Thyroid gland (tissue), 4 donors: ENCODE data around the gene ARHGAP28. TPM values are rescaled to one million over a fixed set of nuclear protein-coding genes. Genes with fewer than 3 reads are reported as not detected.

Experiments
- DNase-seq, 2 donors: peaks; one replicate each; pipeline ENCODE4 v3.0.0-alpha.2; 2019
- H3K27ac ChIP-seq, 3 donors: fragments of 200-600 bp; sonication (generic); 1 replicate in 2 of 3; 2 replicates in 1 of 3; pipeline ENCODE4 v1.5.1; 2016 to 2019; ENCODE audit warnings: mild to moderate bottlenecking in 1 of 3, moderate library complexity in 1 of 3
- H3K27me3 ChIP-seq: fragments of 200-600 bp; sonication (generic); one replicate; pipeline ENCODE4 v1.5.1; 2019
- H3K36me3 ChIP-seq, 2 donors: fragments of 200-600 bp; sonication (generic); one replicate each; pipeline ENCODE4 v1.5.1; 2016 to 2019
- H3K4me1 ChIP-seq, 2 donors: fragments of 200-600 bp; sonication (generic); one replicate each; pipeline ENCODE4 v1.5.1; 2017 to 2019
- H3K4me3 ChIP-seq, 3 donors: fragments of 200-600 bp; sonication (generic); replicated peaks in 1 of 3; 1 replicate in 2 of 3; 2 replicates in 1 of 3; pipeline ENCODE4 v1.5.1; 2016; ENCODE audit warnings: mild to moderate bottlenecking in 1 of 3
- H3K9me3 ChIP-seq: fragments of 200-600 bp; sonication (generic); one replicate; pipeline ENCODE4 v1.5.1; 2017
- POLR2A ChIP-seq, 2 donors: fragments of 450-650 bp; IDR thresholded peaks; one replicate each; pipeline ENCODE4 v1.6.1; 2017; ENCODE audit warnings: antibody characterized with exemption in 2 of 2, mild to moderate bottlenecking in 2 of 2, moderate library complexity in 1 of 2
- WGBS, 2 donors: methylation state at CpG; one replicate each; pipeline ENCODE4 v1.1.5; 2017; 5-methylcytosine and 5-hydroxymethylcytosine counted together
- intact Hi-C: fragments of 100-400 bp; cut with DNase I; formaldehyde crosslinking; loops from one replicate; pipeline ENCODE4 v1.15.1; 2023
- total RNA-seq, 4 donors: library from RNA; depleted of rRNA; stranded (reverse); fragments of >200 nt; gene quantifications; one replicate each; pipeline ENCODE4 v1.2.3, GENCODE V29; 2016
- TF ChIP-seq, protein P1 (sequence below), 6 experiments: fragments of 200-600 bp in 3 of 6; fragments of 450-650 bp in 3 of 6; sonication (generic) in 3 of 6; IDR thresholded peaks; one replicate each; pipeline ENCODE4 v1.5.1; 2016 to 2019; ENCODE audit warnings: antibody characterized with exemption in 6 of 6, mild to moderate bottlenecking in 2 of 6, inconsistent platforms in 1 of 6, moderate library complexity in 1 of 6

The ARHGAP28 gene
- total RNA-seq, 4 donors from 2014 or later = 2.8 to 26.5 (median 9.1) TPM

GRCh38 chr18:6784046-6784445, 54.5 kb downstream of the ARHGAP28 start:
- peaks cover 11 to 12% of the 10 kb centered on the region in 2 donors for H3K4me1 ChIP-seq
- no peak overlapping the region for H3K27ac ChIP-seq
- no peak overlapping the region for H3K4me3 ChIP-seq
- no peaks in the 10 kb centered on the region for H3K36me3 ChIP-seq
- intact Hi-C loops = no loop called here
- DNase-seq = no peak
- H3K27me3 ChIP-seq = no peaks in the 10 kb centered on the region
- TF ChIP-seq POLR2A (IDR thresholded peaks at IDR 0.05) = no peak
- TF ChIP-seq, protein P1, sequence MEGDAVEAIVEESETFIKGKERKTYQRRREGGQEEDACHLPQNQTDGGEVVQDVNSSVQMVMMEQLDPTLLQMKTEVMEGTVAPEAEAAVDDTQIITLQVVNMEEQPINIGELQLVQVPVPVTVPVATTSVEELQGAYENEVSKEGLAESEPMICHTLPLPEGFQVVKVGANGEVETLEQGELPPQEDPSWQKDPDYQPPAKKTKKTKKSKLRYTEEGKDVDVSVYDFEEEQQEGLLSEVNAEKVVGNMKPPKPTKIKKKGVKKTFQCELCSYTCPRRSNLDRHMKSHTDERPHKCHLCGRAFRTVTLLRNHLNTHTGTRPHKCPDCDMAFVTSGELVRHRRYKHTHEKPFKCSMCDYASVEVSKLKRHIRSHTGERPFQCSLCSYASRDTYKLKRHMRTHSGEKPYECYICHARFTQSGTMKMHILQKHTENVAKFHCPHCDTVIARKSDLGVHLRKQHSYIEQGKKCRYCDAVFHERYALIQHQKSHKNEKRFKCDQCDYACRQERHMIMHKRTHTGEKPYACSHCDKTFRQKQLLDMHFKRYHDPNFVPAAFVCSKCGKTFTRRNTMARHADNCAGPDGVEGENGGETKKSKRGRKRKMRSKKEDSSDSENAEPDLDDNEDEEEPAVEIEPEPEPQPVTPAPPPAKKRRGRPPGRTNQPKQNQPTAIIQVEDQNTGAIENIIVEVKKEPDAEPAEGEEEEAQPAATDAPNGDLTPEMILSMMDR (IDR thresholded peaks at IDR 0.05) = no peak
- H3K9me3 ChIP-seq = no peaks in the 10 kb centered on the region
- 90 to 91% methylated on average over 6 of the region's 6 CpGs for WGBS, 2 donors

DNA sequence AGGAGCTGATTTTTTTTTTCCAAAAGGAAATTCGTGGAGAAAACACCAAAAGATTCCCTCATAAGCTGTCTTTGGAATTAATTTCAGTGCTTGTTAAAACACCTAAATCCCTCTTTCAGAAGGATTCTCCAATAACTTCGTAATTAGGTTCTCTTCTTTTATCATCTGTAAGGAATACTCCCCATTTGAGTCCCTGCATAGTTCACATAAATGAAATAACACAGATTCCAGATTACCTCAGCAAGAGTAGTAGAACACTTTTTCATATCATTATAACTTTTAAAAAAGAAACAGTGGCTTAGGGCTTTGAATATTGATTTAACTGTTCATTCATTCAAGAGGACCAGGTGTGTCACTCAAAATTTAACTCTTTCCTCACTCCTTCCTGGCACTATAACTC, 55.5 kb downstream of the ARHGAP28 start:
- Histone ChIP-seq H3K9me3 (no peaks in the 10 kb centered on the region), H3K27me3 (no peaks in the 10 kb centered on the region), H3K4me3 (no peak overlapping the region), H3K27ac (no peak overlapping the region), H3K36me3 (no peaks in the 10 kb centered on the region), H3K4me1 (peaks cover 11 to 12% of the 10 kb centered on the region in 2 donors)
- 65 to 73% methylated on average over 2 of the region's 2 CpGs for WGBS, 2 donors
- no peak for DNase-seq
- TF ChIP-seq, protein P1 (IDR thresholded peaks at IDR 0.05) = no peak
- TF ChIP-seq POLR2A (IDR thresholded peaks at IDR 0.05) = no peak
- intact Hi-C loops = no loop called here

DNA sequence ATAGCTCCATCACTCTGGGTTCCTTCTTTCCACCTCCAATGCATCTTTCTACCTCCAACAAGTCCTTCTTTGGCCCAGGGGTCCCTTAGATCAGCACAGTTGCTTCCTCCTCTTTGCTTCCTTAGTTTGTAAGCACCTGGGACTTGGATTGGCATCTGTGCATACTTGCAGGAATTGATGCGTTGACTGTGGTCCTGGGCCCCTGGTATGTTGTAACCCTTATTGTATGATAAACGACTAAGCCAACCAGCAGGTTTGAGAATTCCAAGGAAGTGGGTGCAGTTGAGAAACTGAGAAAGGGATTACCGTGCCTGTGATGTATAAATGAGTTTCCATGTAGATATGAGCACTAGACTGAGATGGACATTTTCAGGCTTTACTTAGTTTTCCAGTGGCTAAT, 55.9 kb downstream of the ARHGAP28 start:
- no peaks in the 10 kb centered on the region for H3K9me3 ChIP-seq
- peaks cover 11 to 12% of the 10 kb centered on the region in 2 donors for H3K4me1 ChIP-seq
- H3K27ac ChIP-seq = no peak overlapping the region
- H3K36me3 ChIP-seq = no peaks in the 10 kb centered on the region
- no peak overlapping the region for H3K4me3 ChIP-seq
- 85 to 89% methylated on average over 3 of the region's 3 CpGs for WGBS, 2 donors
- intact Hi-C loops = no loop called here
- no peaks in the 10 kb centered on the region for H3K27me3 ChIP-seq
- DNase-seq = no peak
- TF ChIP-seq, protein P1 (IDR thresholded peaks at IDR 0.05) = no peak
- TF ChIP-seq POLR2A (IDR thresholded peaks at IDR 0.05) = no peak

DNA sequence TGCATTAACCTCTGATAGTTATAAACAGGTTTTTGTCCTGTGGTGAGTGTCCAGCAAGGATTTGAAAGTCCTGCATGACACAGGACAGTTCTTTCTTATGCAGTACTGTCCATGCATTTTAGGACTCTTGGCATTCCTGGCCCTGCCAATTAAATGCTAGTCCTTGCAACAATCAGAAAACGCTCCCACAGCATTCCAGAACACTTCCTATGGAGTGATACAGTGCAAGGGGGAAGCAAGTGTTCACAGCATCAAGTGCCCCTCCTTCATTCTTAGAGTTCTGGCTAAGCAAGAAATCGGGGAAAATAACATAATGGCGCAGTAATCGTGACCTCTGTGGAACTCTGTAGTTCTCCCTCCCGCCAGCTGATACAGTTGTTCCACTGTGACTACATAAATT, 62.9 kb downstream of the ARHGAP28 start:
- intact Hi-C loops = no loop called here
- WGBS, 2 donors = 83 to 90% methylated on average over 5 of the region's 5 CpGs
- TF ChIP-seq, protein P1 (IDR thresholded peaks at IDR 0.05) = no peak
- TF ChIP-seq POLR2A (IDR thresholded peaks at IDR 0.05) = no peak
- Histone ChIP-seq H3K9me3 (no peaks in the 10 kb centered on the region), H3K27ac (no peak overlapping the region), H3K27me3 (no peaks in the 10 kb centered on the region), H3K36me3 (no peaks in the 10 kb centered on the region), H3K4me1 (no peaks in the 10 kb centered on the region), H3K4me3 (no peak overlapping the region)
- DNase-seq = no peak

GRCh38 chr18:6793455-6793854, 63.9 kb downstream of the ARHGAP28 start:
- no peaks in the 10 kb centered on the region for H3K27me3 ChIP-seq
- TF ChIP-seq, protein P1 (IDR thresholded peaks at IDR 0.05) = no peak
- TF ChIP-seq POLR2A (IDR thresholded peaks at IDR 0.05) = no peak
- intact Hi-C loops = no loop called here
- DNase-seq = no peak
- H3K27ac ChIP-seq = no peak overlapping the region
- no peaks in the 10 kb centered on the region for H3K9me3 ChIP-seq
- H3K4me3 ChIP-seq = no peak overlapping the region
- WGBS, 2 donors = 94% methylated on average over 5 of the region's 5 CpGs
- H3K4me1 ChIP-seq = no peaks in the 10 kb centered on the region
- no peaks in the 10 kb centered on the region for H3K36me3 ChIP-seq
